HG03064 (cell line): ENCODE measurements around the gene BRWD1.
"Not testable (repeated sequence)": the region's sequence is repeated elsewhere in the genome, so short reads cannot be mapped to it uniquely, and the experiment has no call there.

Experiments used
- ATAC-seq: cut with Tn5 transposase; IDR thresholded peaks from one replicate; pipeline ENCODE4 v1.9.1; 2021; ENCODE audit warnings: low read depth; ENCODE audit not compliant: unreplicated experiment

Gene BRWD1

DNA sequence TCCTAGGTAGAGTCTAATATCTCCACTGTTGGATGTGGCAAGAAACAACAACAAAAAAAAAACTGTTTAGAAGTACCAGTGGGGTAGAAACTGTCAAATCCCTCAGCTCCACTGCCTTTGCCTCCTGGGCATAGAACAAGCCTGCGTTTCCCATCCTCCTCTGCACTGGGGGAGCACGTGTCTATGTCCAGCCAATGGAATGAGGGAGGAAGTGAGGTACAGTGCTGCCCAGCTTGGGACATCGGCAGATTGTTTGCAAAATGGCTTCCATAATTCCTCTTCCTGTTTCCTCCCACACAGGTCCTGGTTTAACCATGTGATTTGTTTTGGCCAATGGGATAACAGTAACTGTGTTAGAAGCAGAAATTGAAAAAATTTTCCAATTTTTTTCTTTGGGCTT, 169.2 kb downstream of the BRWD1 start:
- no peak for ATAC-seq

GRCh38 chr21:39142972-39143371, 170.5 kb downstream of the BRWD1 start:
- ATAC-seq = no peak

DNA sequence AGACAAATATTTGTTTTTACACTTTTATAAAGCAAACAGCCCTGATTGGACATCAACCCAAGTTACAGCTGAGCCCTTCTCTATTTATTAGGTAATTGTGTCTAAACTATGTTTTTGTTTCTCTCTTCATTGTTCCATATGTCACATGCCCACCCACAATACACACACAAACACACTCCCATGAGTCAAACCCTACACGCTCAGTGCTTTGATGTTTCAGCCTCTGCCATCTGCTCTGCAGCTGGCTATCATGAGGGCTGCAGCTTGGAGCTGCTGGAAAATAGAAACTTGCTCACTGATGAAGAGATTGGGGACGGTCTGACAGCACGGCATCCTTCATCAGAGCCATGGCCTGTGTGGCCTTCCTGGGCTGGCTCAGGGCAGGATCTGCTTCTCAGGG, 171.9 kb downstream of the BRWD1 start:
- ATAC-seq = no peak

DNA sequence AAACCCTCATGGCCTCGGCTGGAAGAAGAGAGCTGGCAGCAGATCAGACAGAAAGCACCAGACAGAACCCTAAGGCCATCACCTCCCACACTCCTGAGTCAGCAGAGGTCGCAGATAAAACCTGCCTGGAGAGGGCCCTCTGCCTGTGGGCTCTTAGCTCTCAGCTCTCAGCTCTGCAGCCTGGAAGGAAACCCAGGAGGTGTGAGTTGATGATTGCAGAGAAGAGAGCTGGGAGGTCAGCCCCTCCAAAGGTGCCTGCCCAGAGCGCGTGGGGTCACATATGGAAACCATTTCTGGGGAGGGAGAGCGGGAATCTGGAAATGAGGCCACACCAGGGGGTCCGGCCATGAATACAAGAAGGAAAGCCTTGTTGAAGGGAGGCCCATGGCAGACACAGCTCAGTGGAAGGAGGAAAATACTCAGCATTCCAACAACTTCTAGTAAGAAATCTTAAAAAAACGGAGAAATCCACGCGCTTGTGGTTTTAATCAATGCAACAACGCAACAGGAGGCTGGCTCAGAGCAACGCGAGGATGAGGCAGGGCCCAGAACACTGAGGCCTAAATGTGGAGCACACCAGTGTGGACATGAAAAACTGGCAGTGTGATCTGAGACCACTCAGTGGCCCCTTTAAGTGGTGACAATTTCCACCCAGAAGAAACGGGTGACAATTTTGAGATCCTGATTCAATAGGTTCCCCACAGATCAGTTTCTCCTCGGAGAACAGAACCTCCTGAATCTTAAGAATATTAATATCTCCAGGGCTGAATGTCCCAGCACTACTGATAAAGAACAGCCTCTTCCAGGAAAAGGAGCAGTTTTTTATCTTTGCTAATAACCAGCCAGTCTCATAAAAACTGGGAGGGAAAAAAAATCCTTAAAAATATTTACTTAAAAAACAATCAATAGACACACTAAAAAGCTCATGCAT, 175.9 kb downstream of the BRWD1 start:
- no peak for ATAC-seq

- no peak for ATAC-seq
These were observed 176.7 kb downstream of the BRWD1 start for GRCh38 chr21:39136711-39137110.

- not testable (repeated sequence) for ATAC-seq
These were observed 177.3 kb downstream of the BRWD1 start for GRCh38 chr21:39136138-39136537.

GRCh38 chr21:39134288-39134810, 179.1 kb downstream of the BRWD1 start:
- ATAC-seq = no peak
